ENCODE results near the gene RPRD2. TPM values are rescaled to one million over a fixed set of nuclear protein-coding genes. Genes with fewer than 3 reads are reported as not detected.

Gene RPRD2
- polyA plus RNA-seq, 2 donors = 7.1 to 8.9 TPM

GRCh38 chr1:150408800-150409199 lies 44.9 kb downstream of the RPRD2 start:
- no peaks in the 10 kb centered on the region for H3K36me3 ChIP-seq (ENCODE audit: control insufficient read depth in 2 of 2, insufficient read depth in 2 of 2, low read length in 1 of 2)
- no peak overlapping the region for H3K27ac ChIP-seq (ENCODE audit: low read depth in 2 of 2, low read length in 1 of 2)
- no peaks in the 10 kb centered on the region for H3K9me3 ChIP-seq (ENCODE audit: control insufficient read depth in 2 of 2, insufficient read depth in 1 of 2, low read depth in 1 of 2, low read length in 1 of 2)
- WGBS, 2 donors = 81 to 89% methylated on average over 2 of the region's 2 CpGs
- peaks cover 0 to 3% of the 10 kb centered on the region in 2 donors for H3K4me1 ChIP-seq (ENCODE audit: control insufficient read depth in 2 of 2, insufficient read depth in 2 of 2, low read length in 1 of 2)
- H3K27me3 ChIP-seq (ENCODE audit: control insufficient read depth in 1 of 2, insufficient read depth in 2 of 2, low read length in 2 of 2) = no peaks in the 10 kb centered on the region
- no peak overlapping the region for H3K4me3 ChIP-seq (ENCODE audit: low read depth in 1 of 2, low read length in 2 of 2)

DNA sequence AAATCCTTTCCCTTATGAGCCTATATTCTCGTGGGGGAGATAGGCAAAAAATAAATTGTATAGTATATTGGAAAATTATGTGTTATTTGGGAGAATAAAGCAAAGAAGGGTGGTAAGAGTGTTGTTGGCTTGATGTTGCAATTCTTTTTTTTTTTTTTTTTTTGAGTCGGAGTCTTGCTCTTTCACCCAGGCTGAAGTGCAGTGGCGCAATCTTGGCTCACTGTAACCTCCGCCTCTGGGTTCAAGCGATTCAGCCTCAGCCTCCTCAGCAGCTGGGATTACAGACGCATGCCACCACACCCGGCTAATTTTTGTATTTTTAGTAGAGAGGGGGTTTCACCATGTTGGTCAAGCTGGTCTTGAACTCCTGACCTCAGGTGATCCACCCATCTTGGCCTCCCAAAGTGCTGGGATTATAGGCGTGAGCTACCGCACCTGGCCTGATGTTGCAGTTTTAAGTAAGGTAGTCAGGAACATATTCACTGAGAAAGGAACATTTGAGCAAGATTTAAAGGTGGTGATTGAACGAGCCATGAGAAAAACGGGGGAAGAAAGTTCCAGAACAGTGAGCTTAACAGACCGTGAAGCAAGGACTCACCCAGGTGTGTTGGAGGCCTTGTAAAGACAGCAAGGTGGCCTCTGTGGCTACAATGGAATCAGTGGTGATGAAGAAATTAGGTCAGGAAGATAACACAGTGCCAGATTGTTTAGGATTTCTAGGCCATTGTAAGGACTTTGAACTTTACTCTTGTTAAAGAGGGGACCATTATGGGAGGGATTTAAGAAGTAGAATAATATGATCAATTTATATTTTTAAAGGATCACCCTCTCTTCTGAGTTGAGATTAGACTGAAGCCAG lies 45.8 kb downstream of the RPRD2 start:
- Histone ChIP-seq H3K27me3 (ENCODE audit: control insufficient read depth in 1 of 2, insufficient read depth in 2 of 2, low read length in 2 of 2) (no peaks in the 10 kb centered on the region), H3K27ac (ENCODE audit: low read depth in 2 of 2, low read length in 1 of 2) (no peak overlapping the region), H3K9me3 (ENCODE audit: control insufficient read depth in 2 of 2, insufficient read depth in 1 of 2, low read depth in 1 of 2, low read length in 1 of 2) (no peaks in the 10 kb centered on the region), H3K4me1 (ENCODE audit: control insufficient read depth in 2 of 2, insufficient read depth in 2 of 2, low read length in 1 of 2) (peaks cover 0 to 3% of the 10 kb centered on the region in 2 donors), H3K36me3 (ENCODE audit: control insufficient read depth in 2 of 2, insufficient read depth in 2 of 2, low read length in 1 of 2) (no peaks in the 10 kb centered on the region), H3K4me3 (ENCODE audit: low read depth in 1 of 2, low read length in 2 of 2) (no peak overlapping the region)
- WGBS, 2 donors = 78 to 85% methylated on average over 12 of the region's 12 CpGs

GRCh38 chr1:150410582-150411101 lies 46.7 kb downstream of the RPRD2 start:
- Histone ChIP-seq H3K27ac (ENCODE audit: low read depth in 2 of 2, low read length in 1 of 2) (no peak overlapping the region), H3K36me3 (ENCODE audit: control insufficient read depth in 2 of 2, insufficient read depth in 2 of 2, low read length in 1 of 2) (no peaks in the 10 kb centered on the region)
- 72 to 83% methylated on average over 6 of the region's 6 CpGs for WGBS, 2 donors

GRCh38 chr1:150414592-150414991 lies 50.6 kb downstream of the RPRD2 start:
- Histone ChIP-seq H3K4me3 (ENCODE audit: low read depth in 1 of 2, low read length in 2 of 2) (no peak overlapping the region), H3K9me3 (ENCODE audit: control insufficient read depth in 2 of 2, insufficient read depth in 1 of 2, low read depth in 1 of 2, low read length in 1 of 2) (no peaks in the 10 kb centered on the region), H3K27me3 (ENCODE audit: control insufficient read depth in 1 of 2, insufficient read depth in 2 of 2, low read length in 2 of 2) (no peaks in the 10 kb centered on the region), H3K36me3 (ENCODE audit: control insufficient read depth in 2 of 2, insufficient read depth in 2 of 2, low read length in 1 of 2) (no peaks in the 10 kb centered on the region), H3K27ac (ENCODE audit: low read depth in 2 of 2, low read length in 1 of 2) (no peak overlapping the region), H3K4me1 (ENCODE audit: control insufficient read depth in 2 of 2, insufficient read depth in 2 of 2, low read length in 1 of 2) (no peaks in the 10 kb centered on the region)
- 88 to 98% methylated on average over 4 of the region's 4 CpGs for WGBS, 2 donors

More at GRCh38 chr1:150410582-150411101, 46.7 kb downstream of the RPRD2 start:
- Histone ChIP-seq H3K4me1 (ENCODE audit: control insufficient read depth in 2 of 2, insufficient read depth in 2 of 2, low read length in 1 of 2) (peaks cover 0 to 3% of the 10 kb centered on the region in 2 donors), H3K9me3 (ENCODE audit: control insufficient read depth in 2 of 2, insufficient read depth in 1 of 2, low read depth in 1 of 2, low read length in 1 of 2) (no peaks in the 10 kb centered on the region), H3K27me3 (ENCODE audit: control insufficient read depth in 1 of 2, insufficient read depth in 2 of 2, low read length in 2 of 2) (no peaks in the 10 kb centered on the region), H3K4me3 (ENCODE audit: low read depth in 1 of 2, low read length in 2 of 2) (no peak overlapping the region)

DNA sequence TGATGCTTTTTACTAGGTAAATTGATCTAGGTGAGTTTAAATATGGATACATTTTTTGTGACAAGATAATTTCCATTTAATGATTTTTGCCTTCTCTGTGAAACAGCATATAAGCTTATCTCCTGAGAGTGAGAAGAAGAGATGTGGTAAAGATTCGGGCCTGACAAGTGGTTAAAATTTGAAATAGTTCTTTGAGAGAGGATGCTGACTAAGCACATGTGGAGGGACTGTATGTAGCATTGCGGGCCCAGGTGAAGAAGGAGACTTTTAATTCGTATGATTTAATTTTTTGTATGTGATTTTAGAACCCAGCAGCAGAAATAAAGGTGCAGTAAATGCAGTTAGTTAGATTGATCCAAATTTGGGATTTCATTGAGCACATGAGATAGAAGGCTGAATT lies 51.9 kb downstream of the RPRD2 start:
- whole genome bisulfite sequencing, 2 donors = 88 to 90% methylated on average over 3 of the region's 3 CpGs
- H3K36me3 ChIP-seq (ENCODE audit: control insufficient read depth in 2 of 2, insufficient read depth in 2 of 2, low read length in 1 of 2) = no peaks in the 10 kb centered on the region
- H3K27me3 ChIP-seq (ENCODE audit: control insufficient read depth in 1 of 2, insufficient read depth in 2 of 2, low read length in 2 of 2) = no peaks in the 10 kb centered on the region
- no peak overlapping the region for H3K4me3 ChIP-seq (ENCODE audit: low read depth in 1 of 2, low read length in 2 of 2)
- no peak overlapping the region for H3K27ac ChIP-seq (ENCODE audit: low read depth in 2 of 2, low read length in 1 of 2)
- no peaks in the 10 kb centered on the region for H3K4me1 ChIP-seq (ENCODE audit: control insufficient read depth in 2 of 2, insufficient read depth in 2 of 2, low read length in 1 of 2)
- H3K9me3 ChIP-seq (ENCODE audit: control insufficient read depth in 2 of 2, insufficient read depth in 1 of 2, low read depth in 1 of 2, low read length in 1 of 2) = no peaks in the 10 kb centered on the region

DNA sequence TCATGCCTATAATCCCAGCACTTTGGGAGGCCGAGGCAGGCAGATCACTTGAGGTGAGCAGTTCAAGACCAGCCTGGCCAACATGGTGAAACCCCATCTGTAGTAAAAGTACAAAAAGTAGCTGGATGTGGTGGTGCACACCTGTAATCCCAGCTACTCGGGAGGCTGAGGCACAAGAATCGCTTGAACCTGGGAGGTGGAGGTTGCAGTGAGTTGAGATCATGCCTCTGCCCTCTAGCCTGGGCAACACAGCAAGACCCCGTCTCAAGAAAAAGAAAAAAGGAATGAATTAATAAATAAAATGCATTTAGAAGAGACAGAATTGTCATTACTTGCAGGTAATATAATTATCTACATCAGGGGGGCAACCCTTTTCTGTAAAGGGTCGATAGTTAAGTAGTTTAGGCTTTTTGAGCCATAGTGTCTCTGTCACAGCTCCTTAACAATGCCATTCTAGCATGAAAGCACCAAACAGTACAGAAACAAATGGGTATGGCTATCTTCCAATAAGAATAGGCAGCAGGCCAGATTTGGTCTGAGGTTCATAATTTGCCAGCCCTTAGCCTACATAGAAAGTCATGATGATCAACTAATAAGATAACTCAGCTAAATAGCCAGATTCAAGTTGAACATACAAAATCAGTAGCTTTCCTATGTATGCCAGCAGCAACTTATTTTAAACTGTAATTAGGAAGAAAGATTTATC lies 56.8 kb downstream of the RPRD2 start:
- Histone ChIP-seq H3K4me1 (ENCODE audit: control insufficient read depth in 2 of 2, insufficient read depth in 2 of 2, low read length in 1 of 2) (no peaks in the 10 kb centered on the region), H3K27me3 (ENCODE audit: control insufficient read depth in 1 of 2, insufficient read depth in 2 of 2, low read length in 2 of 2) (no peaks in the 10 kb centered on the region), H3K27ac (ENCODE audit: low read depth in 2 of 2, low read length in 1 of 2) (no peak overlapping the region), H3K9me3 (ENCODE audit: control insufficient read depth in 2 of 2, insufficient read depth in 1 of 2, low read depth in 1 of 2, low read length in 1 of 2) (no peaks in the 10 kb centered on the region), H3K36me3 (ENCODE audit: control insufficient read depth in 2 of 2, insufficient read depth in 2 of 2, low read length in 1 of 2) (no peaks in the 10 kb centered on the region), H3K4me3 (ENCODE audit: low read depth in 1 of 2, low read length in 2 of 2) (no peak overlapping the region)
- 82 to 83% methylated on average over 5 of the region's 5 CpGs for WGBS, 2 donors

GRCh38 chr1:150422541-150422940 lies 58.6 kb downstream of the RPRD2 start:
- no peaks in the 10 kb centered on the region for H3K4me1 ChIP-seq (ENCODE audit: control insufficient read depth in 2 of 2, insufficient read depth in 2 of 2, low read length in 1 of 2)
- peaks cover 0 to 2% of the 10 kb centered on the region in 2 donors for H3K36me3 ChIP-seq (ENCODE audit: control insufficient read depth in 2 of 2, insufficient read depth in 2 of 2, low read length in 1 of 2)
- 96 to 97% methylated on average over 2 of the region's 2 CpGs for WGBS, 2 donors
- no peak overlapping the region for H3K4me3 ChIP-seq (ENCODE audit: low read depth in 1 of 2, low read length in 2 of 2)
- no peaks in the 10 kb centered on the region for H3K9me3 ChIP-seq (ENCODE audit: control insufficient read depth in 2 of 2, insufficient read depth in 1 of 2, low read depth in 1 of 2, low read length in 1 of 2)
- H3K27me3 ChIP-seq (ENCODE audit: control insufficient read depth in 1 of 2, insufficient read depth in 2 of 2, low read length in 2 of 2) = no peaks in the 10 kb centered on the region
- no peak overlapping the region for H3K27ac ChIP-seq (ENCODE audit: low read depth in 2 of 2, low read length in 1 of 2)

DNA sequence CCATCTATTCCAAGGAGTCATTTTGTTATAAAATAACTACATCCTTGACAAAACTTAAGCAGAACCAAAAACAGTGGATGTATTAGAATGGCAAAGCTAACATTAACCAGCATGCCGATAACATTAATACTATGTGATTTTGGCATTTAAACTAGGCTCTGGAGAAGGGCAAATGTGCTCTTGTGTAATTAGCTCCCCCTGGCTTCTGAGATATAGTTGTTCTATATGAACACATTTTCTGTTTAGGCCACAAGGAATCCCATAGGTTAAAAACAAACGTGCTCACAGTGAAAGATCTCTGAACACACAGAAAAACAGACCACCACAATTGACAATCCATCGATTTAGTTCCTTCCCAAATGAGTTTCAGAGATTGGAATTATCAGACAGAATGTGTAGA lies 65.9 kb downstream of the RPRD2 start:
- no peaks in the 10 kb centered on the region for H3K27me3 ChIP-seq (ENCODE audit: control insufficient read depth in 1 of 2, insufficient read depth in 2 of 2, low read length in 2 of 2)
- H3K4me3 ChIP-seq (ENCODE audit: low read depth in 1 of 2, low read length in 2 of 2) = no peak overlapping the region
- H3K36me3 ChIP-seq (ENCODE audit: control insufficient read depth in 2 of 2, insufficient read depth in 2 of 2, low read length in 1 of 2) = peaks cover 0 to 2% of the 10 kb centered on the region in 2 donors
- H3K4me1 ChIP-seq (ENCODE audit: control insufficient read depth in 2 of 2, insufficient read depth in 2 of 2, low read length in 1 of 2) = peaks cover 0 to 3% of the 10 kb centered on the region in 2 donors
- no peaks in the 10 kb centered on the region for H3K9me3 ChIP-seq (ENCODE audit: control insufficient read depth in 2 of 2, insufficient read depth in 1 of 2, low read depth in 1 of 2, low read length in 1 of 2)
- H3K27ac ChIP-seq (ENCODE audit: low read depth in 2 of 2, low read length in 1 of 2) = no peak overlapping the region
- WGBS, 2 donors = 57 to 61% methylated on average over 3 of the region's 3 CpGs

- Histone ChIP-seq H3K9me3 (ENCODE audit: control insufficient read depth in 2 of 2, insufficient read depth in 1 of 2, low read depth in 1 of 2, low read length in 1 of 2) (no peaks in the 10 kb centered on the region), H3K27ac (ENCODE audit: low read depth in 2 of 2, low read length in 1 of 2) (no peak overlapping the region), H3K4me1 (ENCODE audit: control insufficient read depth in 2 of 2, insufficient read depth in 2 of 2, low read length in 1 of 2) (no peaks in the 10 kb centered on the region), H3K36me3 (ENCODE audit: control insufficient read depth in 2 of 2, insufficient read depth in 2 of 2, low read length in 1 of 2) (no peaks in the 10 kb centered on the region), H3K27me3 (ENCODE audit: control insufficient read depth in 1 of 2, insufficient read depth in 2 of 2, low read length in 2 of 2) (no peaks in the 10 kb centered on the region), H3K4me3 (ENCODE audit: low read depth in 1 of 2, low read length in 2 of 2) (no peak overlapping the region)
- 84 to 89% methylated on average over 2 of the region's 2 CpGs for WGBS, 2 donors
Measured at GRCh38 chr1:150441121-150441520, 77.2 kb downstream of the RPRD2 start.

All from esophagus (tissue), 2 donors.